ENCODE results near the gene C14orf132.

C14orf132 gene

DNA sequence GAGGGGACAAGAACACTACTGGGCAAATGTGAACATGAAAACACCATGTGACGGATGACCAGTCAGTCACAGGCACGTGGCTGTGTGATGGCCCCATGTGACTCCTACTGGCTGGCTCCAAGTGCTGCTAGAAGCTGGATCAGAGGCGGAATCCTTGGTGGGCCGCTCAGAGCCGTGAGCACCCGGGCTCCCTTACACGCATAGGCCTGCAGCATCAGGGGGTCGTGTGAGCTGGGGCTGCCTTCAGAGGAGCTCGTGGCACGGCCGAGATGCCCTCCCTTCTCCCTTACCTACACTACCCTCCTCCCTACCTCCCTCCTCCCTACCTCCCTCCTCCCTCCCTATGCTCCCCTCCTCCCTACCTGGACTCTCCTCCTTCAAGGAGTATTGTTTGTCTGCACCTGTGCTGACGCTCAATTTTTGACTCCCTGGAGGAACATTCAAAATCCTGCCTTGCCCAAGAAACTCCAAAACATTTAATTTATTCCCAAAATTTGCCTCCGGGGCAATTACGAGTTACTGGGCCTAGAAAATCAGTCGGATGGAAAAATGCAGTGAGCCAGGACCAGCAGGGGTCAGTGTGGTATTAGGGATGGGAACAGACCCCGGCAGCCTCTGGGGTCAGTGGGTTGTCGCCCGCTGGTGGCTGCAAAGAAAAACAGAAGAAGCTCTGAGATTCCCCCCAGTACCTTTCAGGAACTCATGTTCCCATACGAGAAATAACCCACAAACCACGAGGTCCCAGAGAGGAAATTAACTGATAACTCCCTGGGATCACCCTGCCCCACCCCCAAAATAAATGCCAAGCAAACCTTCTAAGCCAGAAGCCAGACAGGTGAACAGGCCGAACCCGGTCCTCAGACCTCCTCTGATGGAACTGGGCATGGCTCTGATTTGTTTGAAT is 61.3 kb downstream of the C14orf132 start:
- DNase-seq: peak; percentile 83

DNA sequence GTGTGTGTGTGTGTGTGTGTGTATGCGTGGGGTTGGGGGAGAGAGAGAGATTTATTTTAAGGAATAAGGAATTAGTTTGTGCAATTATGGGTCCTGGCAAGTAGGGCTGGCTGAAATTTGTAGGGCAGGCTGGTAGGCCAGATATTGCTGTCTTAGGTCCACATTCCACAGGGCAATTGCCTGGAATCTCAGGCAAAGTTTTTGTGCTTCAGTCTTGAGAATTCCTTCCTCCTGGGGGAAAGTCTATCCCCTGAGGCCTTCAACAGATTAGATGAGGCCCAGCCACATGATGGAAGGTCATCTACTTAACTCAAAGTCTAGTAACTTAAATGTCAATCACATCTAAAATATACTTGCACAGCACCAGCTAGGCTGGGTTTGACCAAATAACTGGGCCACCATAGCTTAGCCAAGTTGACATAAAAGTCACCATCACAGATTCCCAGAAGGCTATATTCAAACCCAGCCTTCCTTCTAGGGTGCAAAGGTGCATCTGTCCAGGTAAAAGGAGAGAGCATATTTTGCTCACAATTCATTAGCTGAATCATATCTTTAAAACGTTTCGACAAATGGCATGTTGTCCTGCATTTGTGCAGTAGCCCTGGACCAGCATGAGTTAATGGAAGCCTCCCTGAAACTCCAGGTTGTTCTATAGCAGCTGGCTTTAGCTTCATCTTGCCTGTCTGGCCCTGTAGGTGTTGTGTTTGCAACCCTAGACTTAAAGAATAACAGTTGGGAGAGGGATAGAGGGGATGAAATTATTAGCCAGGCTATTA is 63.1 kb downstream of the C14orf132 start:
- peak; percentile 13 for DNase-seq

DNA sequence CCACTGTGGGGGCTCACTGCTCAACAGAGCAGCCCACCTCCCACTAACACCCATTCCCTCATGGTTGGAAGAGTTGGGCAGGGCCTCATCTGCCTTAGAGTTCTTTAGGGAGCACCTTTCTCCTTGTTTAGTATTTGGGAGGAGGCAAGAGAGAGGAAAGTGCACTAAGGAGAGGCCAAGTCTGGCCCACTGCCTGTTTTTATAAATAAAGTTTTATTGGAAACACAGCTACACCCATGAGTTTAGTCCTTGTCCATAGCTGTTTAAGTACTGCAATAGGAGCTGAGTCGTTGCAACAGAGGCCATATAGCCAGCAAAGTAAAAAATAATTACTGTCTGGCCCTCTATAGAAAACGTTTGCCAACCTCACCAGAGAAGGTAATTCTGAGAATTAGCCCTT is 63.9 kb downstream of the C14orf132 start:
- DNase-seq: no peak

DNA sequence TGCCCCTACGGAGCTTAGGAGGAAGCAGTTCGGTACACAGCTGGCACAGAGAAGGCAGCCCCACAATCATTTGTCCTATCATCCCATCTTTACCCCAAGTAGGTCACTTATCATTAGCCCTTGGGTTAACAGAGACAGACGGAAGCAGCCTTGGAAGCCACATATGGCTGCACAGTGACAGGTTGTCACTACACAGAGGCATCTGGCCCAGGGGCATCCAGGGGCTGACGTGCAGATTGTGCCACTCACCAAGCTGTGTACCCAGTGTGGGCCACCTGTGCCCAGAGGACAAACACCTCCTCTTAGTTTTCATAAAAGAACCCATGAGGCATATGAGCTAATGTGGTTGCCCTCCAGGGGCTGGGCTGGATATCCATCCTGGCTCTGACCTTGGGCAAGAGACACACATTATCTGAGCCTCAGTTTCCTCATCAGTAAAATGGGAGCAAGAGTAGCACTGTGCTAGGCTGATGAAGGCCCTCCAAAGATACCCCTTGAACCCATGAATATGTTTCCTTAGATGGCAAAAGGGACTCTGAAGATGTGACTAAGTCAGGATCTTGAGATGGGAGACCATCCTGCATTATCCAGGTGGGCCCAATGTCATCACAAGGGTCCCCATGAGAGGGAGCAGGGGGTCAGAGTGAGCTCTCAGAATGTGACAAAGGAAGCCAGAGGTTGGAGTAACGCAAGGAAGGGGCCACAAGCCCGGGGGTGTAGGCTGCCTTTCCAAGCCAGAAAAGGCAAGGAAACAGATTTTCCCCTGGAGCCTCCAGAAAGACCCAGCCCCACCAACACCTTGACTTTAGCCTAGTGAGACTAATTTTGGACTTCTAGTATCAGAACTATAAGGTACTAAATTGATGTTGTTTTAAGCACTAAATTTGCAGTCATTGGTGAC is 64.6 kb downstream of the C14orf132 start:
- peak; percentile 52 for DNase-seq

DNA sequence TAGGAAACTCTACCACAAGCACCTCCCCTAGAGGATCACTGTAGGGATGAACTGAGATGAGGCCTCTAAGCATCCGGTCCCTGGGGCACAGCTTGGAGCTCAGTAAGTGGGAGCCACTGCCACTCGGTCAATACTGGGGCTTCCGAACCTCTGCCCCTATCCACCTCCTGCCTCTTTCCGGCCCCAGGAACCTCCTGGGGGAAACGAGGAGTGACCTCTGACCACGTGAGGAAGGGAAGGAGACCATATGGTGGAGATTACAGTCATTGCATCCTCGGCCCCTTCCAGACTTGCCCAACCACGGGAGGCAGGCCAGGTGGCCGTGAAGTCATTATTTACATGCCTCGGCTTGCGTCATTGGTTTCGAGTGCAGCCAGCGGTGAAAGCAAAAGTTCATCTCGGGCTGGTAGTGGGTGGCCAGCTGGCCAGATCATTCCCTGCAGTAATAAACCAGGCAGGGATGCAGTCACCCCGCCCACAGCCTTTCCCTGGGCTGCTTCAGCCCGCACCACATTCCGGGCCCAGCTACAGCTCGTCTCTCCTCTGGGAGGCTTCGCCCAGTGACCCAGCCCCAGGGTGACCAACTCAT is 65.4 kb downstream of the C14orf132 start:
- DNase-seq: peak; percentile 30

DNA sequence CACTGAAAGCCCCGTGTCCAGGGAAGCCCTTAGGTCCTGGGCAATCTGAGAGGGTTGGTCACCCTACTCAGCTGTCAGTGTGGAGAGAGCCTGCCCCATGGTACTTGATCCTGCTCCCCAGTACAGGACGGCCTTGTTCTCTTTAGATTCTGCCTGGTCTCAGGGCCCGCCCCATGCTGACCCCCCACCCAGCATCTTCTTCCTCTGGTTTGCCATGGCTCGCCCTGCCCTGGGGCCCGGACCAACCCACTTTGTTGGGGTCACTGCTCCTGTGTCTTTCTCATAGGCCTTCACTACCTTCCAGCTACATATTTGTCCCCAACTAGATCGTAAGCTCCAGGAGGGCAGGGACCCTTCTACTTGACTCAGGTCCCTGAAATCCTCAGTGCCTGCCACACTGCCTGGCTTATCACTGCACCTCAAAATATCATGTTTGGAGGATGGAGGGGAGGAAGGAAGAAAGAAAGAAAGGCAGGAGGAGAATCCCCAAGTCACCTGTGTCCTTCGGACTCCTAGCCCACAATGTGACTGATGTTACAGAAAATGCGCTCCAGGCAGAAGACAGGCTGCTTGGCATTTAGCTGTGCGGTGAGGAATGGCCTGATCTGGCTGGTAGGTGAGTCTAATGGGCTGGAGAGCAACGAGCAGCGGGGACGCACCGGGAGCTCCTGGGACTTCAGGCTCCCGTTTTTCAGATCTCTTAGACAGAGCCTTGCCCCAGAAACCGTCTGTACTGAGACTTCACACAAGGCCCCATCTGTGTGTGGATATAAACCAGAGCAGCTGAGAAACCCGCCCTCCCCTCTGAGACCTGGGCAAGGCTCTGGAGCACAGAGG is 66.1 kb downstream of the C14orf132 start:
- peak; percentile 41 for DNase-seq

DNA sequence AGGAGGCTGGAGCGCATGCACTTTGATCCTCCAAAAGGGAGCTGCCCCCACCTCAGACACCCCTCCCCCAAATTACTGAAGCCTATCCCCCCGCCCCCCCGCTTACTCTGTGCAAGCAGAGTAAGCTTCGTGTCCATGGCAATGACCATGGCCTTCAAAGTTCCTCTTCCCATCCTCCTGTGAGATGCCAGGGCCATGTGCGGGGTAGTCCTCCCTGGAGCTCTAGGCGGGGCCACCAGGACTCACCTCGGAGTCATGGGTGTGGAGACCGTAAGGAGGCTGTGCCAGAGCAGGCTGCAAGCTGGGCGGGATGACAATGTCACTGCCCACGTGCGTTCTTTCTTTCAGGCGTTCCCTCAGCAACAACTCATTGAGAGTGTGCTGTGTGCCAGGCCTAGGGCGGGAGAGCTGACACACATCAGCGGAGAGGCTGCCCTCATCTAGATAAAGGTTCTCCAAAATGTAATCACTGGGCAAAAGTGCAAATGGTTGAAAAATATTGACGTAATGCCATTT is 66.8 kb downstream of the C14orf132 start:
- peak; percentile 41 for DNase-seq

DNA sequence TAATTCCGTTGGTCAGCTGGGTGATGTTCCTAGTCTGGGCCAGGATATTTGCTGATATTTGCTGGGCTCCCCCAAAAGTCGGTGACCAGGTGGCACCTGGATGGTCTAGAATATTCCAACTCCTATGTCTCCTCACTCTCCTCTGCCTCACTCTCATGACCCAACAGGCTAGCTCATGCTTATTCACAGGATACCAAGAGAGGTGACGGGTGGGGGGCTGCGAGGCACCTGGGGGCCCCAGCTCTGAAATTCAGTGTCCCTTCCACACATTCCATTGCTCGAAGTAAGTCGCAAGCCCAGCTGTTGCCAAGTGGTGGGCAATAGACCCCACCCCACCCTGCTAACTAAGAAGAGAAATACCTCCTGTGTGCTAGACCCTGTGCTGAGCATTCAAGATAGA is 67.7 kb downstream of the C14orf132 start:
- DNase-seq: peak; percentile 27

DNA sequence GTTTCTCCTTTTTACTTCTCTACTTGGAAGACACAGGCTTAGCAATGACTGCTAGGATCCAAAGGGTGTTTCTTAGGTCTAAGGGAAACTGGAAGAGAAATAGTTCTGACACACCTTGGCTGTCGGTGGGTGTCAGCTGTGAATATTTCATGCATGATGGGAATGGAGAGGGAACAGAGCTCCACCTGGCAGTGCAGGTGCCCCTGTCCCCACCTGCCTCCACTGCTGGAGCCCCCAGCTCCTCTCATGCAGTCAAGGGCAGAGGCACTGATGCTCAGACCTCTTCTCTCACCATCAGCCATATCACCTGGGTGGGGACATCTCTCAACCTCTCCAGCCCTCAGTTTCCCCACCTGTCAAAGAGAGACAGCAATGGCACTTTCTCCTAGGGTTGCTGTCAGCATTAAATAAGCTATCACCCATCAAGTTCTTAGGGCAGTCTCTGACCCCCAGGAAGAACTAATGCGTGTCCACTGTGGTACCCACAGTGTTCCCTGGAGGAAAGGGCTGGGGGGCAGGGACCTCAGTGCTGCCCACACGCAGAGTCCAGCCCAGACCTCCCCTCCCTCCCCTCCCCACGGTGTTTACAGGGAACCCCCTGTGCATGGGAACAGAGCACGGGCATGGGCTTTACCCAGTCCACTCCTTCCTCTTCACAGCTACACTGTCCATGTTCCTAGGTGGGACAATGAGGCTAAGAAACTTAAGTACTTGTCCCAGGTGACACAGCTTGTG is 69.1 kb downstream of the C14orf132 start:
- peak; percentile 61 for DNase-seq

DNA sequence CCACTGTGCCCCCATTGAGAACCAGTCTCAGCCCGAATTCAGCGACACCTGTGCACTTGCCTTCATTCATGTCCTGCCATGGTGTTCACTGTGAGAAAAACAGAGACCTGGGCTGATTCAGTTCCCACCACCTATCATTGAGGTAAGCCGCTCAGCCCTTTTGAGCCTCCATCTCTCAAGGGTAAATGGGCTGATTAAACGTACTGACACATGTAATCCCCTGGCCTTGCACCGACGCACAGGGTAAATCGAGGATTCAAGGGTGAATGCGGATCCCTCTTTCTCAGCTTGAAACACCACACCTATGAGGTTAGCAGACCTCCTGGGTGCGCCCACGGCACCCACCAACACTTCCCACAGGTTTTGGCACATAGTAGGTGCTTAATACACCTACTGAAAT is 69.7 kb downstream of the C14orf132 start:
- DNase-seq: peak; percentile 55

DNA sequence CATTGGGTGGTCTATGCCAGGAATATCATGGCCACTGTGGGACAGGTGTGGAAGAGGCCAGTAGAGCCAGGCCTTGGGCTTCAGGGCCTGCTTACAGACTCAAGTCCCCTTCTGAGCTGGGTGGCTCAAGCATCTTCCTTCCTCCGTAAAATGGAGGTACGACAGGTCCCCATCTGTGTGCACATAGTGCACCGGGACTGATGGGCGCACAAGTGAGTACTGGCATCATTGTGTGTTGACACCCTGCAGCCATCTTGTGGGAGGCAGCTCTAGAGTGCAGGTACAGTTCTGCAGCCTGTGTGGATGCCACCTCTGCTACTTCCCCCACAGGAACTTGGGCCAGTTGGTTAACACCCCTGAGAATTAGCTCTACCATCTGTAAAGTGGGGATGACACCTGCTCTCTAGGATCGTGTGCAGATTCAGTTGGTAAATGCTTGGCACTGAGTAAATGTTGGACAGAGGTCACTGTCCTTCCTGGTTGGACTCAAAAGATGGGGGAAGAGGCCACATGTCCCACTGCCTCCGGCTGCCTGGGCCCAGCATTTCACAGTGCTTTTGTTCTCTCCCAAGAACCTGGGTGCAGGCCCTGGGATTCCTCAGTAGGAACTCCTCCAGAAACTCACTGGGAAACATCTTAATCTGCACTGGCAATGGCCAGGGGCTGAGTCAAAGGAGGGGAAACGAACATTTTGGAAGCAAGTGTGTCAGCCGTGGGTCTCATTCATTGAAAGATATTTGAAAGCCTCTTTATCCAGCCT is 70.6 kb downstream of the C14orf132 start:
- peak; percentile 19 for DNase-seq

DNA sequence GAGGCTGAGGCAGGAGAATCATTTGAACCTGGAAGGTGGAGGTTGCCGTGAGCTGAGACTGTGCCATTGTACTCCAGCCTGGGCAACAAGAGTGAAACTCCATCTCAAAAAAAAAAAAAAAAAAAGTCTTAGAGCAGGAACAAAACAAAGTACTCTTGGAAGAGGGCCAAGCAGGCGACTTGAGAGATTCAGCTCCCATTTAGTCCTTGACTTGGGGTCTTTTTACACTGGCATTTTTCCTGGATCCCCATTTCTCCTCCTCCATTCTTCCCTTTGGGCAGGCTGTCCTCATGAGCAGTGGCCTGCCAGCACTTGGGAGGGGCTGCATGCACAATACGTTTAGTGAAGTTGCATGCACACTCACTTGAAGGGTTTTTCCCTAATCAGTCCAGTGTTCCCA is 72.9 kb downstream of the C14orf132 start:
- no peak for DNase-seq

DNA sequence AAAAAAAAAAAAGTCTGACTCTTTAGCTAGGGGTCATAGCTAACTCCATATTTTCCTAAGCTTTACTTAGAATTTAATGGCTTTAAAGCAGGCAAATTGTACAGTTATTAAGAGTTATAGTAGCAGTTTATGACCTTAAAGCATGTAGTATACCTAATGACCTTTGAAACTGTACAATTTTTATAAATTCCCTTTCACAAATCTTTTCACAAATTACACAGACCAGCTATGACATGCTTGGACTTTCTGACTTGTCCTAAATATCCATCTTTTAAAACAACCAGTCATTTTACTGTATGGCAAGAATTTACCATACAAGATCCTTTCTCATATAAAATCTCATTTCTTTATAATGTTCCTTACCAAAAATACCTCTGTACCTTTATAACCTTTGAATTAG is 74.8 kb downstream of the C14orf132 start:
- no peak for DNase-seq

DNA sequence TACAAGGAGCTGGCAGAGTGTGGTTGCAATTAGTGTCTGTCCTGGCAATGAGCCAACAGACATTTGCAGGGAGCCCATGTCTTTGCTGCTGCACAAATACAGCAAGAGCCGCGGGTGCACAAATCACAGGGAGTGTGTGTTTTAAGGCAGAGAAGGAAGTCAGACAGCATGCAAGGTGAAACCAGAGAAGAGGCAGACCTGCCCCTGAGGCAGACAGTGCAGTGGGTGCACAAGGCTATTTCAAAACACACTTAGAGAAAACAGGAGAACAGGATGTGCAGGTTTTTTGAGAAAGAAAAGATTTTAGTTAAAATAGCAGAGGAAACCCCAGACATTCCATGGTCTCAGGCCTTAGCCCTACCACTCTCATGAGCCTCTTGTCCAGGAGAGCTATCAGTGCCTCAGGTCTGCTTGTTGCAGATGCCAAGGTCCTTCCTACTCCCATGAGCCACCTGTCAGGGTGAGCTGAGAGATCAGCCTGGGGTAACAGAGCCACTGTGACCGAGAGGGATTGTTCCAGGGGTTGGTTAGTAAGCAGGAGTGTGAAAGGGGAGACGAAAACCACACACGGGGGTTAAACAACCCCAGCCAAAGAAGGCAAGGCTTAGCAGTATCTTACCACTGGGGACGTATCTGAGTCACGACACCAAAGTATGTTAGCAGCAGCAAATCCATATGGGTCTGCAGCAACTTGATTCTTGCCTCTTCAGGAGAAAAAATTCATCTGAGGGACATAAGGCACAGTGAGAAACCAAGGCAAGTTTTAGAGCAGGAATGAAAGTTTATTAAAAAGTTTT is 78.1 kb downstream of the C14orf132 start:
- no peak for DNase-seq

DNA sequence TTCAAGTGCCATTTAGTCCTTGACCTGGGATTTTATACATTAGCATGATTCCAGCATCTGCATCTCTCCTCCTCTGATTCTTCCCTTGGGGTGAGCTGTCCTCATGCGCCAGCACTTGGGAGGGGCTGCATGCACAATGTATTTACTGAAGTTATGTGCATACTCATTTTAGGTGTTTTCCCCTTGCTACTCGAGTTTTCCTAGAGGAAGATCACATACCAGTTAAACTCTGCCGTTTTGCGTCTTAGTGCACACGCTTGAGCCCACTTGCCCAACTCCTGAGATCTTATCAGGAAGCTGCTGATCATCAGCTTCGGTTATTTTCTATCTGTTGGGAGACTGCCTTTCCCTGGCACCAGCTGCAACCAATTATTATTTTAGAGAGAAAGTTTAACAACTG is 78.8 kb downstream of the C14orf132 start:
- DNase-seq: no peak

DNA sequence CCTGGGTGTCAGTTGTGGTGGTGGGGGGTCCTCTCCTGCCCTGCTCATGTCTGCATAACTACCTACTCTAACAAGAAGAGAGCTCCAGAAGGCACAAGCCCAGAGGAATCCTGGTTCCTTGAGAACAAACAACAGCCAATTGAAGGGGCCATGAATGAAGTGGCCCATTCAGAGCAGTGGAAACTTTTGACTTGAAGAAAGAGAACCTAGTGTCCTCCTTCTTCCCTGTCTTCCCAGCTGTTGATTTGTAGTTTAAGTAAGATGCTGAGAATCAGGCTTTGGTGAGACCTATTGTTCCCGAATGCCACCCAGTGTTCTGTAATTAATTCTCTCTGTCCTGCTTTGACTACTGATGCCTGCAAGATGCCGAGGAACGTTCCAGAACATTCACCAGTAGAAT is 79.2 kb downstream of the C14orf132 start:
- no peak for DNase-seq

DNA sequence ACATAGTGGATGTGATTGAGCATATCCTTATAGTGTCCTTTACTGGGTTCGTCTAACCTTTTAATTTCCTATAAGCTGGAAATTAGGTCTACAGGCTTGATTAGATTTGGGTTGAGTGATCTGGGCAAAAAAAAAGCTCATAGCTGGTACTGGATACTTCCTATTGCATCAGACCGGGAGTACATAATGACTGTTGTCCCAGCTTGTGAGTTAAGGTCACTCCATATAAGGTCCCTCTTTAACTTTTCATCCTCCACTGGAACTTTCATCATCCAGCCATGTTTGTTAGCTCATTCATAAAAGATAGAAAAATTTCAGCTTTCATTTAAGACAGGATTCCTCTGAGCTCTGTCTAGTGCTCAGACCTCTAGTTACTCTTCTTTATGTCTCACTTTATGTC is 80.8 kb downstream of the C14orf132 start:
- DNase-seq: no peak

DNA sequence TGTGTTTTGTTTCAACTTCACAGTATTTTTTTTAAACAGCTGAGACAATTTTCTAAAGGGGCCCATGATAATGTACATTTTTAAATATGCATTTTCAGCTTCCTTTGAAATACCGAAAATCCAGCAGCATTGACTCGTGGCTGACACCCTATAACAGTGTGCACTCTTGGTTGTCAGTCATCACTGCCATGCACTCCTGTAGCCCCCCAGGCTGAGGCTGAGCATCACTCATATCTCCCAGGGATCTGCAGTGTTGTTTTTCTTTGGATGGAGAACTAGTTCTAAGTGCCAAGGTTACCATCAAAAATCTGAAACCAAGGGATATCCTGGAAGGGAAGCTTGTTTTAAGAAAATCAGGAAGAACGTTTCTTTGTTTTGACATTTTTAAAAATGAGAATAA is 81.2 kb downstream of the C14orf132 start:
- no peak for DNase-seq

DNA sequence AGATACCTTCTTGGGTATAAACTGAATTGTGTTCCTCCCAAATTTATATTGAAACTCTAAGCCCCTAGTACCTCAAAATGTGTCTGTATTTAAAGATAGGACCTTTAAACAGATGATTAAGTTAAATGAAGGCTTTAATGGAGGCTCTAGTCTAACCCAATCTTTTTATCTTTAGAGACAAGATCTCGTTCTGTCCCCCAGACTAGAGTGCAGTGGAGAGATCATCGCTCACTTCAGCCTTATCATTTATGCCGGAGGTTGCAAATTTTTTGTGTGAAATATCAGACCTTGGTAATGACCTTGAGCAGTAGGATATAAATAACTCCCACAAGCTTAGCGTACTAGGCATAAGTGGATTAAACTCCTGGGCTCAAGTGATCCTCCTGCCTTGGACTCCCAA is 81.8 kb downstream of the C14orf132 start:
- DNase-seq: no peak

Measured in activated effector memory CD4-positive, alpha-beta T cell treated with anti-CD3 and anti-CD28 coated beads, Interleukin-2, amount 50 U/mL, for 16 hours (primary cell).